Omental fat pad (tissue), 4 donors: ENCODE results near the gene RPS2. TPM values are rescaled to one million over a fixed set of nuclear protein-coding genes. Genes with fewer than 3 reads are reported as not detected.
"Not testable (repeated sequence)": the region's sequence is repeated elsewhere in the genome, so short reads cannot be mapped to it uniquely, and the experiment has no call there.

ENCODE experiments used
- ATAC-seq: fragments of 150-250 bp; one replicate; pipeline ENCODE4 v1.9.1; 2016; ENCODE audit warnings: mild to moderate bottlenecking, moderate library complexity; ENCODE audit not compliant: low FRiP score
- DNase-seq: peaks from one replicate; pipeline ENCODE4 v3.0.0-alpha.2; 2019; ENCODE audit warnings: low spot score
- CTCF ChIP-seq, 3 donors: fragments of 450-650 bp; IDR thresholded peaks; one replicate each; pipeline ENCODE4 v1.5.1; 2016 to 2017; ENCODE audit warnings: antibody characterized with exemption in 3 of 3, mild to moderate bottlenecking in 3 of 3, moderate library complexity in 2 of 3
- total RNA-seq, 4 donors: library from RNA; depleted of rRNA; stranded (reverse); fragments of >200 nt; gene quantifications; one replicate each; pipeline ENCODE4 v1.1.0, GENCODE V29; 2016

Gene RPS2
- total RNA-seq, 4 donors from 2014 or later = 1,362 to 1,656 (median 1,543) TPM

DNA sequence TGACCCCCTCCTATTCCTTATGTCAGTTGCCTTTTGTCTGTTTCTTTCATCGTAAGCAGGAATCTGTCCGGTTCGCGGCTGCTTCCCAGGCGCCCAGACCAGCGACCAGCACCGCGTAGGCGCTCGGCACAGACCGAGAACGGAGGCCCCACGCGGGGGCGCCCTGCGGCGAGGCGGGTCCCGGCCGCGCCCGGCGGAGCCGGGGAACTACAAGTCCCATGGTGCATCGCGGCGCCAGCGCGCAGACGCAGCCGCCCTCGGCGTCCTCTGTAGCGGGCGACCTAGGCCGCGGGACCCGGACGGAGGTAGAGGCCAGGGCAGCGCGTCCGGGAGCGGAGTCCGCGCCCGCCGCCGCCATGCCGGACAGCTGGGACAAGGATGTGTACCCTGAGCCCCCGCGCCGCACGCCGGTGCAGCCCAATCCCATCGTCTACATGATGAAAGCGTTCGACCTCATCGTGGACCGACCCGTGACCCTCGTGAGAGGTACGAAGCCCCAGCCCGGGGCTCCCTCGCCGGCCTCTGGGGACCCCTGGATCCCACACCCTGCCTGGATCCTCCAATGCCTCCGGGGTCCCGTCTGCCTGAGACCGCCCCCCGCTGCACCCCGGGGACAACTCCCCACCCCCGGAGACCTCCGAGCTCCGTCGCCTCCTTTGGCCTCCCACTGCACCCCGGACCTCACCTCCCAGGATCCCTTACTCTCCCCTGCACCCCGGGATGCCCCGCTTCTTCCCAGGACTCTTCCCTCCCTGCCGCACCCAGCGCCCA lies 5.2 kb downstream of the RPS2 start, which contains the start of gene NDUFB10:
TSS of gene NDUFB10 (plus strand) at position 270 of the 771 bp plus-strand sequence. CDS start at position 357, 87 bp downstream.
- ATAC-seq (peak; percentile 89), DNase-seq (peak; percentile 78)
- TF ChIP-seq CTCF (IDR thresholded peaks at IDR 0.05) = peak in 1 of 3 donors; percentile 25

- ATAC-seq = no peak
Observed at GRCh38 chr16:1958715-1959268, 5.8 kb downstream of the RPS2 start.

GRCh38 chr16:1958143-1958491 lies 6.5 kb downstream of the RPS2 start:
- not testable (repeated sequence) for DNase-seq, ATAC-seq

More at GRCh38 chr16:1958715-1959268, 5.8 kb downstream of the RPS2 start:
- no peak for TF ChIP-seq CTCF (IDR thresholded peaks at IDR 0.05)
- DNase-seq = no peak

- DNase-seq, ATAC-seq: not testable (repeated sequence)
Observed at GRCh38 chr16:1957434-1958142, 7.0 kb downstream of the RPS2 start.

DNA sequence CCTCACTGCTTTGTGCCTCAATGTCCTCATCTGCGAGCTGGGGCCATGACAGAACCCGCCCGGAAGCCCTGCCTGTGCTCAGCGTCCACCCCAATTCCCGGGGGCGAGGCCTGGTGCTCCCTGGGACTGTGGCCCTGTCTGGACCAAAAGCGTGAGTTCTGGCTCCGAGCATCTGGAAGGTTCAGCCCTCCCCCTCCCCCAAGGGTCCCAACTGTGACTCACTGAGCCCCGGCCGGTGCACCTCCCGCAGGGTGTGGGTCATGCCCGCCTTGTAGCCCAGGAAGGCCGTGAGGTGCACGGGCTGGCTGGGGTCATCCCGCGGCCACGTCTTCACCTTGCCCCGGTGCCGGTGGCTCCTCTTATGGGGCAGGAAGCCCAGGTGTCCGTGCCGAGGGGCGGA lies 10.9 kb downstream of the RPS2 start:
- DNase-seq = no peak
- ATAC-seq = no peak
- no peak for TF ChIP-seq CTCF (IDR thresholded peaks at IDR 0.05)

GRCh38 chr16:1950559-1950958 lies 14.1 kb downstream of the RPS2 start:
- ATAC-seq (no peak), DNase-seq (no peak)
- TF ChIP-seq CTCF (IDR thresholded peaks at IDR 0.05) = no peak

DNA sequence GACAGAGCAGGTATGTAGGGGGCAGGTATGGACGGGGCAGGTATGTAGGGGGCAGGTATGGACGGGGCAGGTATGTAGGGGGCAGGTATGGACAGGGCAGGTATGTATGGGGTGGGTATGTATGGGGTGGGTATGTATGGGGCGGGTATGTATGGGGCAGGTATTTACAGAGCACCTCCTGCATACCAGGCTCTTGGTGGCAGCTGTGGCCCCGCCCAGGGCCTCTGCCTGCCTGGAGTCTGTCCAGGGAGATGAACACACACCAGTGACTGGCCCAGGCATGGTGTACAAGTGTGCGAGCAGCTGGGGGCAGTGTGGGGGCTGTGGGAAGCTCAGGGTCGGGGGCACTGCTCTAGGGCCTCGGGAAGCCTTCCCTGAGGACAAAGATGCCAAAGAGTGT lies 14.6 kb downstream of the RPS2 start:
- no peak for TF ChIP-seq CTCF (IDR thresholded peaks at IDR 0.05)
- DNase-seq (no peak), ATAC-seq (no peak)

- TF ChIP-seq CTCF (IDR thresholded peaks at IDR 0.05) = no peak
- DNase-seq (no peak), ATAC-seq (no peak)
Observed at GRCh38 chr16:1949507-1949906, 15.1 kb downstream of the RPS2 start.
